GM12878 (cell line): ENCODE results near the gene ARHGAP9. TPM values are rescaled to one million over a fixed set of nuclear protein-coding genes. Genes with fewer than 3 reads are reported as not detected.
A peak's percentile ranks its signal among the peaks of the same experiment; 100 is the strongest.

Source experiments
- ATF7 ChIP-seq: fragments of 450-650 bp; IDR thresholded peaks from 2 replicates; pipeline ENCODE4 v1.6.1; 2016; ENCODE audit warnings: low read depth, mild to moderate bottlenecking
- CREB1 ChIP-seq: IDR thresholded peaks from 2 replicates; pipeline ENCODE4 v1.6.1; 2012; ENCODE audit warnings: low read depth, mild to moderate bottlenecking, inconsistent platforms
- HCFC1 ChIP-seq: fragments of 150-350 bp; IDR thresholded peaks from 2 replicates; pipeline ENCODE4 v1.6.1; 2014; ENCODE audit warnings: low read length
- IKZF2 ChIP-seq, 2 experiments: fragments of 450-650 bp; IDR thresholded peaks; 2 replicates each; pipeline ENCODE4 v1.6.1; 2017; ENCODE audit warnings: mild to moderate bottlenecking in 2 of 2, moderate library complexity in 2 of 2
- MEF2B ChIP-seq: fragments of 450-650 bp; IDR thresholded peaks from 2 replicates; pipeline ENCODE4 v1.6.1; 2018; ENCODE audit warnings: mild to moderate bottlenecking, moderate library complexity; ENCODE audit not compliant: partially characterized antibody, poor library complexity, severe bottlenecking
- NBN ChIP-seq: fragments of 450-650 bp; IDR thresholded peaks from 2 replicates; pipeline ENCODE4 v1.6.1; 2016
- NRF1 ChIP-seq: conservative IDR thresholded peaks from 2 replicates; pipeline ENCODE4 v1.6.1; 2011; ENCODE audit warnings: mild to moderate bottlenecking, low read depth, low read length, improper control_type of control experiment
- POLR2AphosphoS2 ChIP-seq: IDR thresholded peaks from 2 replicates; pipeline ENCODE4 v1.6.1; 2011; ENCODE audit warnings: low read depth, mild to moderate bottlenecking, low read length, improper control_type of control experiment, moderate library complexity
- RB1 ChIP-seq: fragments of 450-650 bp; formaldehyde crosslinking; IDR thresholded peaks from 2 replicates; pipeline ENCODE4 v1.6.1; 2017; ENCODE audit warnings: mild to moderate bottlenecking, borderline replicate concordance
- SRF ChIP-seq, 2 experiments: IDR thresholded peaks; 2 replicates each; pipeline ENCODE4 v1.6.1; 2011; ENCODE audit warnings: low read depth in 2 of 2, low read length in 2 of 2, mild to moderate bottlenecking in 1 of 2, moderate library complexity in 1 of 2
- TCF3 ChIP-seq: IDR thresholded peaks from 2 replicates; pipeline ENCODE4 v1.6.1; 2012; ENCODE audit warnings: low read depth, mild to moderate bottlenecking, low read length, borderline replicate concordance; ENCODE audit not compliant: insufficient read depth
- polyA plus RNA-seq, 11 experiments: library from polyadenylated mRNA; depleted of rRNA in 4 of 11; unstranded in 6 of 11; stranded (reverse) in 5 of 11; fragments of >200 nt; fragmentation: Nextera tagmentation in 4 of 11; fragmentation: Illumina TruSeq in 1 of 11; extraction: Ambion mirVana in 4 of 11; extraction: Trizol in 1 of 11; gene quantifications; 1 replicate in 1 of 11; 2 replicates in 10 of 11; pipeline versions ENCODE4 v1.2.1 to v1.2.3, GENCODE V29; 2011 to 2016; ENCODE audit warnings: inconsistent platforms in 2 of 11, missing spikeins in 2 of 11, low read depth in 1 of 11
- total RNA-seq, 4 experiments: library from RNA; depleted of rRNA in 3 of 4; stranded (reverse); fragments of >200 nt in 3 of 4; fragmentation: Illumina TruSeq in 1 of 4; extraction: Trizol in 1 of 4; gene quantifications; 2 replicates each; pipeline versions ENCODE4 v1.2.1 to v1.2.3, GENCODE V29; 2013 to 2021
- TF ChIP-seq, protein P1 (sequence below): IDR thresholded peaks from 2 replicates; pipeline ENCODE4 v1.6.1; 2012; ENCODE audit warnings: improper control_type of control experiment, low read depth, low read length; ENCODE audit not compliant: insufficient replicate concordance
- TF ChIP-seq, protein P2 (sequence below): IDR thresholded peaks from 2 replicates; pipeline ENCODE4 v1.6.1; 2011; ENCODE audit warnings: low read depth, mild to moderate bottlenecking, low read length, moderate library complexity, borderline replicate concordance; ENCODE audit errors: extremely low read depth
- TF ChIP-seq, protein P3 (sequence below): IDR thresholded peaks from 2 replicates; pipeline ENCODE4 v1.6.1; 2012; ENCODE audit warnings: low read depth, low read length, improper control_type of control experiment
- TF ChIP-seq, protein P4 (sequence below): fragments of 450-650 bp; IDR thresholded peaks from 2 replicates; pipeline ENCODE4 v1.6.1; 2017; ENCODE audit warnings: mild to moderate bottlenecking, moderate library complexity

Gene ARHGAP9
- total and polyA plus RNA-seq, 10 of the 15 experiments (the other 5 are each of a cell fraction or from before 2014, with no cell fraction given): 19.5 to 102 (median 76.8) TPM

GRCh38 chr12:57430931-57431566 lies 48.6 kb downstream of the ARHGAP9 start, which contains the start of gene R3HDM2 (continued):
- TF ChIP-seq, protein P1, sequence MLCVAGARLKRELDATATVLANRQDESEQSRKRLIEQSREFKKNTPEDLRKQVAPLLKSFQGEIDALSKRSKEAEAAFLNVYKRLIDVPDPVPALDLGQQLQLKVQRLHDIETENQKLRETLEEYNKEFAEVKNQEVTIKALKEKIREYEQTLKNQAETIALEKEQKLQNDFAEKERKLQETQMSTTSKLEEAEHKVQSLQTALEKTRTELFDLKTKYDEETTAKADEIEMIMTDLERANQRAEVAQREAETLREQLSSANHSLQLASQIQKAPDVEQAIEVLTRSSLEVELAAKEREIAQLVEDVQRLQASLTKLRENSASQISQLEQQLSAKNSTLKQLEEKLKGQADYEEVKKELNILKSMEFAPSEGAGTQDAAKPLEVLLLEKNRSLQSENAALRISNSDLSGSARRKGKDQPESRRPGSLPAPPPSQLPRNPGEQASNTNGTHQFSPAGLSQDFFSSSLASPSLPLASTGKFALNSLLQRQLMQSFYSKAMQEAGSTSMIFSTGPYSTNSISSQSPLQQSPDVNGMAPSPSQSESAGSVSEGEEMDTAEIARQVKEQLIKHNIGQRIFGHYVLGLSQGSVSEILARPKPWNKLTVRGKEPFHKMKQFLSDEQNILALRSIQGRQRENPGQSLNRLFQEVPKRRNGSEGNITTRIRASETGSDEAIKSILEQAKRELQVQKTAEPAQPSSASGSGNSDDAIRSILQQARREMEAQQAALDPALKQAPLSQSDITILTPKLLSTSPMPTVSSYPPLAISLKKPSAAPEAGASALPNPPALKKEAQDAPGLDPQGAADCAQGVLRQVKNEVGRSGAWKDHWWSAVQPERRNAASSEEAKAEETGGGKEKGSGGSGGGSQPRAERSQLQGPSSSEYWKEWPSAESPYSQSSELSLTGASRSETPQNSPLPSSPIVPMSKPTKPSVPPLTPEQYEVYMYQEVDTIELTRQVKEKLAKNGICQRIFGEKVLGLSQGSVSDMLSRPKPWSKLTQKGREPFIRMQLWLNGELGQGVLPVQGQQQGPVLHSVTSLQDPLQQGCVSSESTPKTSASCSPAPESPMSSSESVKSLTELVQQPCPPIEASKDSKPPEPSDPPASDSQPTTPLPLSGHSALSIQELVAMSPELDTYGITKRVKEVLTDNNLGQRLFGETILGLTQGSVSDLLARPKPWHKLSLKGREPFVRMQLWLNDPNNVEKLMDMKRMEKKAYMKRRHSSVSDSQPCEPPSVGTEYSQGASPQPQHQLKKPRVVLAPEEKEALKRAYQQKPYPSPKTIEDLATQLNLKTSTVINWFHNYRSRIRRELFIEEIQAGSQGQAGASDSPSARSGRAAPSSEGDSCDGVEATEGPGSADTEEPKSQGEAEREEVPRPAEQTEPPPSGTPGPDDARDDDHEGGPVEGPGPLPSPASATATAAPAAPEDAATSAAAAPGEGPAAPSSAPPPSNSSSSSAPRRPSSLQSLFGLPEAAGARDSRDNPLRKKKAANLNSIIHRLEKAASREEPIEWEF: peak; percentile 69
- TF ChIP-seq IKZF2 (IDR thresholded peaks at IDR 0.05) (peak; percentile 20 to 41; a peak in 2 of 4 replicates), MEF2B (peak; percentile 14), CREB1 (peak; percentile 97), RB1 (peak; percentile 68; the same call in 1 of the 2 replicates), POLR2AphosphoS2 (peak; percentile 92), SRF (IDR thresholded peaks at IDR 0.05; ENCODE audit: low read depth in 2 of 2, low read length in 2 of 2) (0 out of 4 replicates have a peak, but pooled peaks of 1 of the 2 experiments have one; percentile 3), ATF7 (peak; percentile 41; the same call in 1 of the 2 replicates), HCFC1 (peak; percentile 44), NBN (peak; percentile 67; the same call in 1 of the 2 replicates), NRF1 (peak; percentile 27; the same call in 1 of the 2 replicates), TCF3 (peak; percentile 72; the same call in 1 of the 2 replicates)
- TF ChIP-seq, protein P2, sequence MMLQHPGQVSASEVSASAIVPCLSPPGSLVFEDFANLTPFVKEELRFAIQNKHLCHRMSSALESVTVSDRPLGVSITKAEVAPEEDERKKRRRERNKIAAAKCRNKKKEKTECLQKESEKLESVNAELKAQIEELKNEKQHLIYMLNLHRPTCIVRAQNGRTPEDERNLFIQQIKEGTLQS: no peak
- TF ChIP-seq, protein P3, sequence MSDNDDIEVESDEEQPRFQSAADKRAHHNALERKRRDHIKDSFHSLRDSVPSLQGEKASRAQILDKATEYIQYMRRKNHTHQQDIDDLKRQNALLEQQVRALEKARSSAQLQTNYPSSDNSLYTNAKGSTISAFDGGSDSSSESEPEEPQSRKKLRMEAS: peak; percentile 79; the same call in 1 of the 2 replicates
- TF ChIP-seq, protein P4, sequence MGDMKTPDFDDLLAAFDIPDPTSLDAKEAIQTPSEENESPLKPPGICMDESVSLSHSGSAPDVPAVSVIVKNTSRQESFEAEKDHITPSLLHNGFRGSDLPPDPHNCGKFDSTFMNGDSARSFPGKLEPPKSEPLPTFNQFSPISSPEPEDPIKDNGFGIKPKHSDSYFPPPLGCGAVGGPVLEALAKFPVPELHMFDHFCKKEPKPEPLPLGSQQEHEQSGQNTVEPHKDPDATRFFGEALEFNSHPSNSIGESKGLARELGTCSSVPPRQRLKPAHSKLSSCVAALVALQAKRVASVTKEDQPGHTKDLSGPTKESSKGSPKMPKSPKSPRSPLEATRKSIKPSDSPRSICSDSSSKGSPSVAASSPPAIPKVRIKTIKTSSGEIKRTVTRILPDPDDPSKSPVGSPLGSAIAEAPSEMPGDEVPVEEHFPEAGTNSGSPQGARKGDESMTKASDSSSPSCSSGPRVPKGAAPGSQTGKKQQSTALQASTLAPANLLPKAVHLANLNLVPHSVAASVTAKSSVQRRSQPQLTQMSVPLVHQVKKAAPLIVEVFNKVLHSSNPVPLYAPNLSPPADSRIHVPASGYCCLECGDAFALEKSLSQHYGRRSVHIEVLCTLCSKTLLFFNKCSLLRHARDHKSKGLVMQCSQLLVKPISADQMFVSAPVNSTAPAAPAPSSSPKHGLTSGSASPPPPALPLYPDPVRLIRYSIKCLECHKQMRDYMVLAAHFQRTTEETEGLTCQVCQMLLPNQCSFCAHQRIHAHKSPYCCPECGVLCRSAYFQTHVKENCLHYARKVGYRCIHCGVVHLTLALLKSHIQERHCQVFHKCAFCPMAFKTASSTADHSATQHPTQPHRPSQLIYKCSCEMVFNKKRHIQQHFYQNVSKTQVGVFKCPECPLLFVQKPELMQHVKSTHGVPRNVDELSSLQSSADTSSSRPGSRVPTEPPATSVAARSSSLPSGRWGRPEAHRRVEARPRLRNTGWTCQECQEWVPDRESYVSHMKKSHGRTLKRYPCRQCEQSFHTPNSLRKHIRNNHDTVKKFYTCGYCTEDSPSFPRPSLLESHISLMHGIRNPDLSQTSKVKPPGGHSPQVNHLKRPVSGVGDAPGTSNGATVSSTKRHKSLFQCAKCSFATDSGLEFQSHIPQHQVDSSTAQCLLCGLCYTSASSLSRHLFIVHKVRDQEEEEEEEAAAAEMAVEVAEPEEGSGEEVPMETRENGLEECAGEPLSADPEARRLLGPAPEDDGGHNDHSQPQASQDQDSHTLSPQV: no peak
